ENCODE results near the gene TMPRSS11A. TPM values are rescaled to one million over a fixed set of nuclear protein-coding genes. Genes with fewer than 3 reads are reported as not detected.

TMPRSS11A gene
- total RNA-seq, 1 donor from 2014 or later, result not detected

- Histone ChIP-seq H3K4me2 (ENCODE audit: low read length) (no peak overlapping the region), H3K27ac (ENCODE audit: low read depth, low read length) (no peak overlapping the region), H2AFZ (ENCODE audit: low read depth, low read length) (no peak overlapping the region), H3K79me2 (ENCODE audit: insufficient read depth, low read length) (no peaks in the 10 kb centered on the region), H3K9ac (ENCODE audit: low read length) (no peak overlapping the region), H3K36me3 (ENCODE audit: insufficient read depth, low read length) (no peaks in the 10 kb centered on the region), H4K20me1 (ENCODE audit: insufficient read depth, low read length) (no peaks in the 10 kb centered on the region), H3K4me3 (ENCODE audit: insufficient read depth, low read depth, low read length) (no peak overlapping the region), H3K27me3 (ENCODE audit: insufficient read depth, low read length) (no peaks in the 10 kb centered on the region), H3K4me1 (ENCODE audit: insufficient read depth, low read length) (no peaks in the 10 kb centered on the region), H3K9me3 (ENCODE audit: insufficient read depth, low read depth, low read length) (no peaks in the 10 kb centered on the region)
- Mint-ChIP-seq H3K36me3 (ENCODE audit: low read depth, unreplicated experiment) (no peaks in the 10 kb centered on the region), H3K4me1 (ENCODE audit: low read depth, unreplicated experiment) (no peaks in the 10 kb centered on the region), H3K27me3 (ENCODE audit: low read depth, unreplicated experiment) (no peaks in the 10 kb centered on the region), H3K4me3 (ENCODE audit: unreplicated experiment) (no peak overlapping the region), H3K9me3 (ENCODE audit: unreplicated experiment) (no peaks in the 10 kb centered on the region), H3K27ac (ENCODE audit: unreplicated experiment) (no peak overlapping the region)
- no peak for TF ChIP-seq CTCF (IDR thresholded peaks at IDR 0.05; ENCODE audit: insufficient read depth, low read depth, low read length)
- no peak for TF ChIP-seq EZH2 (IDR thresholded peaks at IDR 0.05; ENCODE audit: insufficient read depth, low read length)
- no peak for FAIRE-seq
- DNase-seq (ENCODE audit: low read depth), result no peak
These were observed 52.7 kb downstream of the TMPRSS11A start for GRCh38 chr4:67910585-67910905.

- no peaks in the 10 kb centered on the region for H3K27me3 ChIP-seq (ENCODE audit: insufficient read depth, low read length)
- H3K27ac Mint-ChIP-seq (ENCODE audit: unreplicated experiment), result no peak overlapping the region
- FAIRE-seq, result no peak
- H3K4me3 Mint-ChIP-seq (ENCODE audit: unreplicated experiment), result no peak overlapping the region
- no peak overlapping the region for H3K9ac ChIP-seq (ENCODE audit: low read length)
- no peaks in the 10 kb centered on the region for H4K20me1 ChIP-seq (ENCODE audit: insufficient read depth, low read length)
- DNase-seq (ENCODE audit: low read depth), result no peak
- no peaks in the 10 kb centered on the region for H3K79me2 ChIP-seq (ENCODE audit: insufficient read depth, low read length)
- H3K4me2 ChIP-seq (ENCODE audit: low read length), result no peak overlapping the region
- no peak overlapping the region for H3K27ac ChIP-seq (ENCODE audit: low read depth, low read length)
- TF ChIP-seq EZH2 (IDR thresholded peaks at IDR 0.05; ENCODE audit: insufficient read depth, low read length) (no peak), CTCF (IDR thresholded peaks at IDR 0.05; ENCODE audit: insufficient read depth, low read depth, low read length) (peak; percentile 64)
- H3K4me1 ChIP-seq (ENCODE audit: insufficient read depth, low read length), result no peaks in the 10 kb centered on the region
- H3K27me3 Mint-ChIP-seq (ENCODE audit: low read depth, unreplicated experiment), result no peaks in the 10 kb centered on the region
- H3K4me1 Mint-ChIP-seq (ENCODE audit: low read depth, unreplicated experiment), result no peaks in the 10 kb centered on the region
- no peaks in the 10 kb centered on the region for H3K36me3 Mint-ChIP-seq (ENCODE audit: low read depth, unreplicated experiment)
- H3K9me3 ChIP-seq (ENCODE audit: insufficient read depth, low read depth, low read length), result no peaks in the 10 kb centered on the region
- no peak overlapping the region for H3K4me3 ChIP-seq (ENCODE audit: insufficient read depth, low read depth, low read length)
- no peak overlapping the region for H2AFZ ChIP-seq (ENCODE audit: low read depth, low read length)
- no peaks in the 10 kb centered on the region for H3K9me3 Mint-ChIP-seq (ENCODE audit: unreplicated experiment)
- H3K36me3 ChIP-seq (ENCODE audit: insufficient read depth, low read length), result no peaks in the 10 kb centered on the region
These were observed 53.2 kb downstream of the TMPRSS11A start for GRCh38 chr4:67909905-67910584.

- H3K27ac Mint-ChIP-seq (ENCODE audit: unreplicated experiment), result no peak overlapping the region
- Histone ChIP-seq H3K79me2 (ENCODE audit: insufficient read depth, low read length) (no peaks in the 10 kb centered on the region), H3K4me3 (ENCODE audit: insufficient read depth, low read depth, low read length) (no peak overlapping the region), H3K9ac (ENCODE audit: low read length) (no peak overlapping the region), H3K4me1 (ENCODE audit: insufficient read depth, low read length) (no peaks in the 10 kb centered on the region), H3K4me2 (ENCODE audit: low read length) (no peak overlapping the region), H3K9me3 (ENCODE audit: insufficient read depth, low read depth, low read length) (no peaks in the 10 kb centered on the region), H2AFZ (ENCODE audit: low read depth, low read length) (no peak overlapping the region), H3K36me3 (ENCODE audit: insufficient read depth, low read length) (no peaks in the 10 kb centered on the region), H3K27me3 (ENCODE audit: insufficient read depth, low read length) (no peaks in the 10 kb centered on the region), H4K20me1 (ENCODE audit: insufficient read depth, low read length) (no peaks in the 10 kb centered on the region), H3K27ac (ENCODE audit: low read depth, low read length) (no peak overlapping the region)
- H3K9me3 Mint-ChIP-seq (ENCODE audit: unreplicated experiment), result no peaks in the 10 kb centered on the region
- no peaks in the 10 kb centered on the region for H3K4me1 Mint-ChIP-seq (ENCODE audit: low read depth, unreplicated experiment)
- no peak overlapping the region for H3K4me3 Mint-ChIP-seq (ENCODE audit: unreplicated experiment)
- DNase-seq (ENCODE audit: low read depth), result no peak
- no peak for TF ChIP-seq EZH2 (IDR thresholded peaks at IDR 0.05; ENCODE audit: insufficient read depth, low read length)
- TF ChIP-seq CTCF (IDR thresholded peaks at IDR 0.05; ENCODE audit: insufficient read depth, low read depth, low read length), result no peak
- no peaks in the 10 kb centered on the region for H3K36me3 Mint-ChIP-seq (ENCODE audit: low read depth, unreplicated experiment)
- FAIRE-seq, result no peak
- H3K27me3 Mint-ChIP-seq (ENCODE audit: low read depth, unreplicated experiment), result no peaks in the 10 kb centered on the region
These were observed 55.6 kb downstream of the TMPRSS11A start for GRCh38 chr4:67907650-67908049.

Data from astrocyte (in vitro differentiated cells and primary cell).